Mucosa of descending colon (tissue), 3 donors: ENCODE data around the gene SERINC4. TPM values are rescaled to one million over a fixed set of nuclear protein-coding genes. Genes with fewer than 3 reads are reported as not detected.
"Not testable (repeated sequence)": the region's sequence is repeated elsewhere in the genome, so short reads cannot be mapped to it uniquely, and the experiment has no call there.

Experiments used
- ATAC-seq: fragments of 200-7000 bp; cut with Tn5 transposase; one replicate; pipeline ENCODE4 v1.9.1; 2020; ENCODE audit warnings: mild to moderate bottlenecking, moderate library complexity
- DNase-seq, 3 donors: peaks; one replicate each; pipeline ENCODE4 v3.0.0-alpha.2; 2020
- H3K36me3 ChIP-seq: fragments of 200-600 bp; one replicate; pipeline ENCODE4 v1.8.0; 2021; ENCODE audit warnings: low read depth, mild to moderate bottlenecking
- H3K4me1 ChIP-seq: fragments of 200-600 bp; one replicate; pipeline ENCODE4 v1.8.0; 2021; ENCODE audit warnings: low read depth, mild to moderate bottlenecking
- H3K4me3 ChIP-seq: fragments of 200-600 bp; one replicate; pipeline ENCODE4 v1.8.0; 2021; ENCODE audit warnings: mild to moderate bottlenecking
- H3K9me3 ChIP-seq: fragments of 200-600 bp; one replicate; pipeline ENCODE4 v1.8.0; 2021; ENCODE audit warnings: mild to moderate bottlenecking
- CTCF ChIP-seq: fragments of 200-600 bp; IDR thresholded peaks from one replicate; pipeline ENCODE4 v1.8.0; 2022; ENCODE audit warnings: antibody characterized with exemption, mild to moderate bottlenecking
- intact Hi-C, 2 donors: fragments of 100-400 bp; cut with DNase I in 1 of 2; cut with micrococcal nuclease in 1 of 2; formaldehyde crosslinking; loops; one replicate each; pipeline versions ENCODE4 v1.11.0 to v1.11.1; 2022; cut with DNase I, micrococcal nuclease
- microRNA-seq: library from miRNA; unstranded; fragments of <30 nt; microRNA quantifications from one replicate; pipeline ENCODE4, GENCODE V29; 2019
- total RNA-seq, 3 donors: library from RNA; stranded (reverse); fragmentation: NEBNext Ultra II Directional in 2 of 3; extraction: Animal tissue kit (Norgen Biotek cat#: 25700) in 2 of 3; gene quantifications; one replicate each; pipeline versions ENCODE4 v1.2.1 to v1.2.4, GENCODE V29; 2021 to 2023
- donor health status: DM: no; HTN: no; CAD: no; lungs with moderate emphysema.
- donor health status: DM: no; HTN: no; CAD: no.
- donor health status: DM: no; HTN: yes; CAD: no.

The SERINC4 gene
- total RNA-seq, 3 donors from 2014 or later: 0.16 to 0.52 (median 0.29) TPM

- DNase-seq: peak in 1 of 3 donors; percentile 60
These were observed 50.2 kb downstream of the SERINC4 start for GRCh38 chr15:43749690-43750345.

GRCh38 chr15:43748376-43748775 lies 51.6 kb downstream of the SERINC4 start:
- Histone ChIP-seq H3K4me3 (no peak overlapping the region), H3K9me3 (no peaks in the 10 kb centered on the region), H3K36me3 (no peaks in the 10 kb centered on the region), H3K4me1 (peaks cover 23% of the 10 kb centered on the region)
- DNase-seq: no peak
- TF ChIP-seq CTCF: no peak
- no peak for ATAC-seq
- intact Hi-C loops: no loop called here

More at GRCh38 chr15:43749690-43750345, 50.2 kb downstream of the SERINC4 start:
- intact Hi-C loops: no loop called here
- TF ChIP-seq CTCF: no peak
- H3K4me1 ChIP-seq: peaks cover 23% of the 10 kb centered on the region
- no peak for ATAC-seq
- H3K4me3 ChIP-seq: no peak overlapping the region
- no peaks in the 10 kb centered on the region for H3K36me3 ChIP-seq
- no peaks in the 10 kb centered on the region for H3K9me3 ChIP-seq

DNA sequence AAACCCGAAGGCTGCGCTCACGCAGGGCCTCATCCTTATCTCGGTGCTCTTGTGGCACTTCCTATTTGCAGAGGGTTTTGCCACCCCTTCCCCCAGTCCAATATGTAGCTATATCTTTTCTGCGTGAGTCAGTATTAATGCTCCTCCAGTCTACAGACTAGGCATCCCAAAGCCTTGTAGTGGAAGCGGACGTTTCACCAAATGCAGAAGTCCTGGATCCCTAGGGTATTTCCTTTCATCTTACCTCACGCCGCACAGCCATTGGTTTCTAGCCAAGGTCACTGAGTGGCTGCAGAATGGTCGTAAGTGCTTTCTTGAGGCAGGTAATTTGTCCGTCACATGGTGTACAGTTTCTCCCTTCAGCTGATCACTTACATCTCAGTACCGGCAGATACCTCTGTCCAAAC lies 53.1 kb downstream of the SERINC4 start:
- intact Hi-C loops, H3K9me3 ChIP-seq, H3K36me3 ChIP-seq: not testable (repeated sequence)
- peak; percentile 62 for ATAC-seq
- H3K4me1 ChIP-seq: peaks cover 23% of the 10 kb centered on the region
- H3K4me3 ChIP-seq: peak overlapping the region; percentile 70
- peak in 1 of 3 donors; percentile 38 for DNase-seq

GRCh38 chr15:43746245-43746902 lies 53.6 kb downstream of the SERINC4 start, which contains the start of gene PDIA3:
PDIA3 (plus strand) TSS chr15:43746438; CDS start chr15:43746540, 102 bp downstream.
- H3K36me3 ChIP-seq, H3K9me3 ChIP-seq, intact Hi-C loops: not testable (repeated sequence)
- Histone ChIP-seq H3K4me1 (peaks cover 23% of the 10 kb centered on the region), H3K4me3 (peak within 1 kb of the TSS; percentile 70)
- ATAC-seq: peak; percentile 97
- DNase-seq: peak; percentile 93 to 97 (median 97)

Small RNA genes lying within 50 kb of the gene (microRNA-seq; reads per million reads assigned to microRNA genes)
- not detected for gene MIR1282

Other genes with a start within 250 kb of the SERINC4 start
- gene PPIP5K1, start 210.0 kb downstream of the SERINC4 start, total RNA-seq: 100 to 1,000 TPM in 1 of 3 donors, 10 to 100 TPM in 2; 65.2 to 126 (median 87.7) TPM
- gene CKMT1B, start 206.2 kb downstream of the SERINC4 start, total RNA-seq: 100 to 1,000 TPM; 105 to 242 (median 213) TPM
- 1 to 10 TPM; 1.1 to 1.4 (median 1.4) TPM for gene STRC, start 181.4 kb downstream of the SERINC4 start, total RNA-seq
- gene CATSPER2, start 151.4 kb downstream of the SERINC4 start, total RNA-seq: 10 to 100 TPM in 1 of 3 donors, 1 to 10 TPM in 2; 7.0 to 10.8 (median 8.0) TPM
- gene CKMT1A, start 106.4 kb downstream of the SERINC4 start, total RNA-seq: 100 to 1,000 TPM in 2 of 3 donors, 10 to 100 TPM in 1; 87.0 to 225 (median 215) TPM
- gene PDIA3, start 53.8 kb downstream of the SERINC4 start, total RNA-seq: 100 to 1,000 TPM; 214 to 566 (median 262) TPM
- 10 to 100 TPM; 18.4 to 37.4 (median 22.8) TPM for gene ELL3, start 23.3 kb downstream of the SERINC4 start, total RNA-seq
- gene SERF2, start 7.9 kb downstream of the SERINC4 start, total RNA-seq: 100 to 1,000 TPM; 712 to 944 (median 931) TPM
- gene HYPK, start 379 bp upstream of the SERINC4 start, total RNA-seq: 10 to 100 TPM; 10.4 to 15.5 (median 13.8) TPM
- 10 to 100 TPM; 19.9 to 22.6 (median 20.9) TPM for gene MFAP1, start 24.5 kb upstream of the SERINC4 start, total RNA-seq
- gene WDR76, start 26.8 kb upstream of the SERINC4 start, total RNA-seq: 1 to 10 TPM; 4.1 to 9.1 (median 8.0) TPM